ENCODE data around the gene PRDM1.

DNA sequence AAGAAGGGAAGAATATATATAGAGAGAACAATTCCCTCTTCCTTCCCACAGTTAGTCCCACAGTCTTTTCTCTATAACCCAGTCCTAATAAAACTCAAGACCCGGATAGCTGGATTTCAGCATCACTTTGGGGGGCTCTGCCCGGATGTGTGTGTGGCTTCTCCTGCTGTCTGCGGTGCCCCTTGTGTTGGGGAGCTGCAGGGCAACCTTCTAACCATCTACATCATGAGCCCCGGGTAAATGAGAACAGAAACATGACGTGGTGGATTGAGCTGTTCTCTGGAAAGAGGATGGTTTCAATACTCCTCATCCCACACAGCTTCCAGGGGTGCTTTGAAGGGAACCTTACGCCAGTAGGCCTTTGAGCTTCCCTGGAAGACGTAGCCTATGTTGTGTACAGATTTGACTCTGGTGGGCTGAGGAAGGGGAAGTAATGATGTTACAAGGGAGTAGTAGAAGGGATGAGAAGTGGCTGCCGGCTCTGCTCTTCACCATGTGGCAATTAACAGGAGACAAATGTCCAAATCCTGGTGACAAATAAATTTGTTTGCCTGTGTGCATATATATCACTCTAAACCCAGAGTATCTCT, 13.5 kb upstream of the PRDM1 start:
- TF ChIP-seq, protein P1, sequence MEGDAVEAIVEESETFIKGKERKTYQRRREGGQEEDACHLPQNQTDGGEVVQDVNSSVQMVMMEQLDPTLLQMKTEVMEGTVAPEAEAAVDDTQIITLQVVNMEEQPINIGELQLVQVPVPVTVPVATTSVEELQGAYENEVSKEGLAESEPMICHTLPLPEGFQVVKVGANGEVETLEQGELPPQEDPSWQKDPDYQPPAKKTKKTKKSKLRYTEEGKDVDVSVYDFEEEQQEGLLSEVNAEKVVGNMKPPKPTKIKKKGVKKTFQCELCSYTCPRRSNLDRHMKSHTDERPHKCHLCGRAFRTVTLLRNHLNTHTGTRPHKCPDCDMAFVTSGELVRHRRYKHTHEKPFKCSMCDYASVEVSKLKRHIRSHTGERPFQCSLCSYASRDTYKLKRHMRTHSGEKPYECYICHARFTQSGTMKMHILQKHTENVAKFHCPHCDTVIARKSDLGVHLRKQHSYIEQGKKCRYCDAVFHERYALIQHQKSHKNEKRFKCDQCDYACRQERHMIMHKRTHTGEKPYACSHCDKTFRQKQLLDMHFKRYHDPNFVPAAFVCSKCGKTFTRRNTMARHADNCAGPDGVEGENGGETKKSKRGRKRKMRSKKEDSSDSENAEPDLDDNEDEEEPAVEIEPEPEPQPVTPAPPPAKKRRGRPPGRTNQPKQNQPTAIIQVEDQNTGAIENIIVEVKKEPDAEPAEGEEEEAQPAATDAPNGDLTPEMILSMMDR (conservative IDR thresholded peaks at IDR 0.05; ENCODE audit: low read length), result peak; percentile 43
- no peak for TF ChIP-seq EZH2phosphoT487 (IDR thresholded peaks at IDR 0.05; ENCODE audit: borderline replicate concordance)

All from Loucy (cell line).